ENCODE measurements around the gene ATF7IP2. TPM values are rescaled to one million over a fixed set of nuclear protein-coding genes. Genes with fewer than 3 reads are reported as not detected.

ATF7IP2 gene
- total and polyA plus RNA-seq, 9 of the 15 experiments (the other 6 are each of a cell fraction or from before 2014, with no cell fraction given): 131 to 515 (median 196) TPM

GRCh38 chr16:10356870-10357842 is 28.7 kb upstream of the ATF7IP2 start (continued):
- no peak for TF ChIP-seq ZMIZ1 (IDR thresholded peaks at IDR 0.05; ENCODE audit: low read depth in 2 of 2, low read length in 2 of 2)
- TF ChIP-seq ZNF124 (CRISPR knock-in tag; IDR thresholded peaks at IDR 0.05): no peak
- no peak for TF ChIP-seq ELF2 (CRISPR knock-in tag; IDR thresholded peaks at IDR 0.05)
- no peak for TF ChIP-seq CTCF (IDR thresholded peaks at IDR 0.05 in 2 of 3, conservative IDR thresholded peaks at IDR 0.05 in 1 of 3; ENCODE audit: insufficient read depth in 2 of 3, low read depth in 1 of 3, low read length in 3 of 3)
- no peak for TF ChIP-seq BRD4 (IDR thresholded peaks at IDR 0.05)
- TF ChIP-seq RBBP5 (IDR thresholded peaks at IDR 0.05; ENCODE audit: borderline replicate concordance, insufficient read depth, low read length, poor library complexity, severe bottlenecking): peak; percentile 50
- no peak for TF ChIP-seq MAX (CRISPR knock-in tag; IDR thresholded peaks at IDR 0.05)
- no peak for TF ChIP-seq TCF7 (IDR thresholded peaks at IDR 0.05; ENCODE audit: borderline replicate concordance)
- no peak for TF ChIP-seq CBX5 (IDR thresholded peaks at IDR 0.05; ENCODE audit: borderline replicate concordance, low read depth)
- no peak for TF ChIP-seq ZNF609 (CRISPR knock-in tag; IDR thresholded peaks at IDR 0.05; ENCODE audit: borderline replicate concordance)
- no peak for TF ChIP-seq E2F1 (CRISPR knock-in tag; IDR thresholded peaks at IDR 0.05)
- no peak for TF ChIP-seq MCM5 (IDR thresholded peaks at IDR 0.05; ENCODE audit: low read depth)
- TF ChIP-seq MTA2 (IDR thresholded peaks at IDR 0.05; ENCODE audit: low read depth): peak; percentile 54; the same call in 1 of the 2 replicates
- no peak for TF ChIP-seq ZSCAN32 (CRISPR knock-in tag; IDR thresholded peaks at IDR 0.05)
- no peak for TF ChIP-seq BMI1 (IDR thresholded peaks at IDR 0.05; ENCODE audit: low read length)
